ENCODE data around the gene ADAMTS13. TPM values are rescaled to one million over a fixed set of nuclear protein-coding genes. Genes with fewer than 3 reads are reported as not detected.
A peak's percentile ranks its signal among the peaks of the same experiment; 100 is the strongest.

ADAMTS13 gene
- total RNA-seq, 8 experiments from 2014 or later: 2.7 to 14.3 (median 4.3) TPM

DNA sequence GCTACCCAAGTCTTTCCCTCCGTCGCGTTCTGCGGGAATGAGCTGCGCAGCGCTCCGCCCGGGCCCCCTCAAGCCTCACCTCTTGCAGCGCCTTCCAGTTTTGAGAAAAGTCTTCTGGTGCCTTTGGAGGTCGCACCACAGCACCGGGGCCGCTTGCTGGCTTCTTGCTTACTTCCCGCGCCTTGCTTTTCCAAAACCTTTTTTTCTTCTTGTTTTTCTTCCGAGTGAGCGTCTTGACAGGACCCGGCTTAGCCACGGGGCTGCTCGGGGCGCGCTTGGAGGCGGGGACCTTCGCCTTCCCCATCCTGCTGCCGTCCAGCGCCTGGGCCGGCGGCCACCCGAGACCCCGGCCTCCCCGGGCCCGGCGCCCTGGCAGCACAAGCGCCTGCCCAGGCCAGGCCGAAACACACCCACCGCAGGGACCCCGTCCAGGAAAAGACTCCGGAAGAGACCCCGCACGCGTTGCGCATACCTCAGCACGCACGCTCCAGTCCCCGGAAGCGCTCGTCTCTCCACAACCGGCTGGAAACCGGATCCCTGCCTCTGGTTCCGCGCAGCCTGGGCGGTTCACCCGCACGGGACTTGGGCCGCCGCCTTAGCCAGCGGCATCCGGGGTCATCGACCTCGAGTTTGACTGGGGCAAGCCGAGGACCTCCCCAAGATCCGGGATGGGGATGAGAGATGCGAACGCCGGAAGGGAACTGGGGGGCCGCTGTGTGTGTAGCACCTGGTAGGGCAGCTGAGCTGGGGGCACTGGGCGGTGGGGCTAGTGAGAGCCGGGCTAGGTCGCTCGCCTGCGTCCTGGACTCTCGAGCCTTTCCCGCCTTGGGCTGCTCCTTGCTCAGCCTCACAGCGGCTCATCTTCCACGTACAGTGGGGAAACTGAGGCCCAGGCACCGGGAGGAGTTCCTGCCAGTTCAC, 4.4 kb upstream of the ADAMTS13 start, which contains the start of gene REXO4:
Gene REXO4, minus strand, starts transcription at position 470 of the 921 bp plus-strand sequence. Its CDS starts 166 bp downstream, at position 304.
- WGBS, 10 experiments: 0 to 5% (median 0%) methylated on average over 2 to 47 of the region's 75 CpGs; no CpG with 5 or more reads in 2 of the 10 experiments
- ATAC-seq (replicated peaks in 6 of 8): peak; percentile 92 to 97 (median 94)
- Histone ChIP-seq H3K4me1 (replicated peaks in 1 of 2) (peaks cover 11 to 15% of the 10 kb centered on the region in 2 donors), H3K27ac (peak within 1 kb of the TSS; percentile 72 to 92), H3K4me3 (peak within 1 kb of the TSS; percentile 68 to 87 (median 76))
- in situ Hi-C loops (cut with MboI; ENCODE audit: low pct_unique_long_range_greater_than_20kb in 2 of 9, low sequenced_read_pairs in 9 of 9, unreplicated experiment in 9 of 9): no loop called here

DNA sequence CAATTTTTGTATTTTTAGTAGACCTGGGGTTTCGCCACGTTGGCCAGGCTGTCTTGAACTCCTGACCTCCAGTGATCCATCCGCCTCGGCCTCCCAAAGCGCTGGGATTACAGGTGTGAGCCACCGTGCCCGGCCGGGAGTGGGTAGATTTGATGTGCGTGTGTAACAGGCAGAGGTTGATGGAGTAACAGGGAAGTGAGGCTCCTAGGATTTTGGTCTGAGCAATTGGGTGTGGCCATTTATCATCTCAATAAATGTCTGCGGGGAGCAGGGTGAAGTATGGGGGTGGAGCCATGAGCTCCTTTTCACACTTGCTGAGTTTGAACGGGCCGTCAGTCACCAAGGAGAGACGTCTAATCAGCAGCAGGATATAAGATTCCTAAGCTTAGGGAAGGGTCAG, 3.2 kb upstream of the ADAMTS13 start:
- ATAC-seq (replicated peaks in 6 of 8): no peak
- in situ Hi-C loops (cut with MboI; ENCODE audit: low pct_unique_long_range_greater_than_20kb in 2 of 9, low sequenced_read_pairs in 9 of 9, unreplicated experiment in 9 of 9): no loop called here
- Histone ChIP-seq H3K4me3 (peak overlapping the region in 4 of 5 donors; percentile 68 to 87 (median 80)), H3K4me1 (replicated peaks in 1 of 2) (peaks cover 11 to 15% of the 10 kb centered on the region in 2 donors), H3K27ac (no peak overlapping the region)
- WGBS, 10 experiments: 29 to 89% (median 53%) methylated on average over 2 to 9 of the region's 13 CpGs; no CpG with 5 or more reads in 4 of the 10 experiments

DNA sequence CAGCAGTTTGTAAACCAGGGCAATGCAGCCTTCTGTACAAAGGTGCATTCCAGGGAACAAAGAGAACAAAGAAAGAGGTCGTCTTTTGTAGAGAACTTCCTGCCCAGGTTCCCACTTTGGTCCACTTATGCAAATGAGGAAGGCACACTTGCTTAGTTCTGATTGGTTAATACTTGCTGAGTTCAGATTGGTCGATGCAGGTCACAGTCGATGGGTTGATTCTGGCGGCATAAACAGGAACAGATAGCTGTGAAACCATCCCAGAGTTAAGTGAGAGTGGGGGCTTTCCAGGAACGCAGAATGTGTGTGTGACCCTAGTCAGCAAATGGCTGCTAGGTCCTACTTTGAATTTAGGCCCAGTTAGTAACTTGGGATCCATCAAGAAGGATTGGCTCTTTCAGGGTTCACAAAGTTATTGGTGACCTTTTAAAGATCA, 1.8 kb upstream of the ADAMTS13 start:
- WGBS, 10 experiments: 40 to 100% (median 79%) methylated on average over 2 to 5 of the region's 5 CpGs; no CpG with 5 or more reads in 2 of the 10 experiments

DNA sequence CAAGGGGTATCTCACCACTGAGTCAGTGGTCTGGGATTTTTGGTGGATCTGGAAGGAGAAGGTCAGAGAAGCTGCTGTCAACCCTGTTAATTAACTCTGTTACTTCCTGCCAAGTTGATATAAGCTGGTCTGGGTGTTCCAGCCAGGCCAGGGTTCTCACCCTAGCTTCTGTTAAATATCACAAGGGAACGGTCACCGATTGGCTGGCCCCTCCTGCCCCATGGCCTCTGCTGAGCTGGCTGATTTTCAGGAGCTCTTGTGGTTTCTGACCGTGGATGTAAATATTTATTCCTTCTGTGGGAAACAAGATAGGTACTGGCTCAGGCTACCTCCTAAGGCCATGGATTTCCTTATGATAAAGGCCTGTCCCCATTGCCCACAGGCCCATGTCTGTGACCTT, 1.0 kb downstream of the ADAMTS13 start:
- no peak overlapping the region for H3K4me3 ChIP-seq
- 0 to 93% (median 80%) methylated on average over 1 to 3 of the region's 3 CpGs; no CpG with 5 or more reads in 7 of the 10 experiments for WGBS, 10 experiments
- no peak overlapping the region for H3K27ac ChIP-seq
- H3K4me1 ChIP-seq (replicated peaks in 1 of 2): peaks cover 4 to 6% of the 10 kb centered on the region in 2 donors
- in situ Hi-C loops (cut with MboI; ENCODE audit: low pct_unique_long_range_greater_than_20kb in 2 of 9, low sequenced_read_pairs in 9 of 9, unreplicated experiment in 9 of 9): no loop called here
- no peak for ATAC-seq (replicated peaks in 6 of 8)

More for the DNA sequence above, 1.8 kb upstream of the ADAMTS13 start:
- Histone ChIP-seq H3K4me1 (replicated peaks in 1 of 2) (peaks cover 11 to 15% of the 10 kb centered on the region in 2 donors), H3K27ac (no peak overlapping the region), H3K4me3 (no peak overlapping the region)
- no peak for ATAC-seq (replicated peaks in 6 of 8)
- in situ Hi-C loops (cut with MboI; ENCODE audit: low pct_unique_long_range_greater_than_20kb in 2 of 9, low sequenced_read_pairs in 9 of 9, unreplicated experiment in 9 of 9): no loop called here

DNA sequence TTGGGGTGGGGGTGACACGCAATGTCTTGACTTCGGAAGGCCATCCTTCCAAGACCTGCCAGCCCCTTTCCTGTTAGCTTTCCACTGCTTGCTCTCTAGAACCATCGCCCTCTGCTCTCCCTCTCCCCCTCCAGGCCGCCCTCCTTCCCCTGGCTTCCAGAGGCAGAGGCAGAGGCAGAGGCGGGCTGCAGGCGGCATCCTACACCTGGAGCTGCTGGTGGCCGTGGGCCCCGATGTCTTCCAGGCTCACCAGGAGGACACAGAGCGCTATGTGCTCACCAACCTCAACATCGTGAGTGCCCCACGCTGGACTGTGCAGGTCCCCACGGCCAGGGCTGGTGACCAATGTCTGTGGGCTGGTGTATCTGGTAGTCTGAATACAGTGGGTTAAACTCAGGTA, 2.0 kb downstream of the ADAMTS13 start:
- ATAC-seq (replicated peaks in 6 of 8): no peak

DNA sequence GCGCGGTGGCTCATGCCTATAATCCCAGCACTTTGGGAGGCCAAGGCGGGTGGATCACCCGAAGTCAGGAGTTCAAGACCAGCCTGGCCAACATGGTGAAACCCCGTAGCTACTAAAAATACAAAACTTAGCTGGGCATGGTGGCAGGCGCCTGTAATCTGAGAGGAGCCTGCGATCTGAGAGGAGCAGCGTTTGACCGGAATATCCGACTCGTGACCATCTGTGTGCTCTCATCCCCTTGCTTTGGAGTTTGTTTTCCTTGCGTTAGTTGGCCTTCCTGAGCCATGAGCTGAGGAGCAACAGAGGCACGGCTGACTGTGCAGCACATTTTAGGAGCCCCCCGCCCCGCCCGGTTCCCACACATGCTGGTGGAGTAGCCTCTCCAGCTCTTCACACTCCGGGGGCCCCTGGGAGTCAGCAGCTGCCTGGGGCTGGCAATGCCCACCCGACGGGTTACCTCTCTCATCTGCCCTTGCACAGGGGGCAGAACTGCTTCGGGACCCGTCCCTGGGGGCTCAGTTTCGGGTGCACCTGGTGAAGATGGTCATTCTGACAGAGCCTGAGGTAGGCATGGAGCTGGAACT, 3.0 kb downstream of the ADAMTS13 start:
- WGBS, 10 experiments: 60 to 100% (median 85%) methylated on average over 1 to 5 of the region's 22 CpGs; no CpG with 5 or more reads in 6 of the 10 experiments
- Histone ChIP-seq H3K4me3 (no peak overlapping the region), H3K4me1 (replicated peaks in 1 of 2) (no peaks in the 10 kb centered on the region), H3K27ac (no peak overlapping the region)
- no peak for ATAC-seq (replicated peaks in 6 of 8)
- in situ Hi-C loops (cut with MboI; ENCODE audit: low pct_unique_long_range_greater_than_20kb in 2 of 9, low sequenced_read_pairs in 9 of 9, unreplicated experiment in 9 of 9): no loop called here

More for the DNA sequence above, 2.0 kb downstream of the ADAMTS13 start:
- 79 to 80% methylated on average over 3 to 6 of the region's 12 CpGs; no CpG with 5 or more reads in 8 of the 10 experiments for WGBS, 10 experiments
- no peak overlapping the region for H3K4me3 ChIP-seq
- no peak overlapping the region for H3K27ac ChIP-seq
- in situ Hi-C loops (cut with MboI; ENCODE audit: low pct_unique_long_range_greater_than_20kb in 2 of 9, low sequenced_read_pairs in 9 of 9, unreplicated experiment in 9 of 9): no loop called here
- H3K4me1 ChIP-seq (replicated peaks in 1 of 2): peaks cover 0 to under 1% of the 10 kb centered on the region in 2 donors

DNA sequence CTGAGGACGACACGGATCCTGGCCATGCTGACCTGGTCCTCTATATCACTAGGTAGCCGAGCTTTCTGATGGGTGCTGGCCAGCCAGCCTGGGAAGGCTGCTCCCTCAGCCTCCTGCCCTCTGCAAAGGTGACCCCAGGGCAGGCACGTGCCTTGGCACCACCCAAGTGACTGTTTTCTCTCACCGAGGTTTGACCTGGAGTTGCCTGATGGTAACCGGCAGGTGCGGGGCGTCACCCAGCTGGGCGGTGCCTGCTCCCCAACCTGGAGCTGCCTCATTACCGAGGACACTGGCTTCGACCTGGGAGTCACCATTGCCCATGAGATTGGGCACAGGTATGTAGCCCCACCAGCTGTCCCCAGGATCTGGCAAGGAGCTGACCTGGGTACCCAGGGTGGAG, 3.8 kb downstream of the ADAMTS13 start:
- Histone ChIP-seq H3K27ac (no peak overlapping the region), H3K4me1 (replicated peaks in 1 of 2) (no peaks in the 10 kb centered on the region), H3K4me3 (no peak overlapping the region)
- 67 to 97% (median 80%) methylated on average over 1 to 5 of the region's 11 CpGs; no CpG with 5 or more reads in 5 of the 10 experiments for WGBS, 10 experiments
- ATAC-seq (replicated peaks in 6 of 8): no peak
- in situ Hi-C loops (cut with MboI; ENCODE audit: low pct_unique_long_range_greater_than_20kb in 2 of 9, low sequenced_read_pairs in 9 of 9, unreplicated experiment in 9 of 9): no loop called here

DNA sequence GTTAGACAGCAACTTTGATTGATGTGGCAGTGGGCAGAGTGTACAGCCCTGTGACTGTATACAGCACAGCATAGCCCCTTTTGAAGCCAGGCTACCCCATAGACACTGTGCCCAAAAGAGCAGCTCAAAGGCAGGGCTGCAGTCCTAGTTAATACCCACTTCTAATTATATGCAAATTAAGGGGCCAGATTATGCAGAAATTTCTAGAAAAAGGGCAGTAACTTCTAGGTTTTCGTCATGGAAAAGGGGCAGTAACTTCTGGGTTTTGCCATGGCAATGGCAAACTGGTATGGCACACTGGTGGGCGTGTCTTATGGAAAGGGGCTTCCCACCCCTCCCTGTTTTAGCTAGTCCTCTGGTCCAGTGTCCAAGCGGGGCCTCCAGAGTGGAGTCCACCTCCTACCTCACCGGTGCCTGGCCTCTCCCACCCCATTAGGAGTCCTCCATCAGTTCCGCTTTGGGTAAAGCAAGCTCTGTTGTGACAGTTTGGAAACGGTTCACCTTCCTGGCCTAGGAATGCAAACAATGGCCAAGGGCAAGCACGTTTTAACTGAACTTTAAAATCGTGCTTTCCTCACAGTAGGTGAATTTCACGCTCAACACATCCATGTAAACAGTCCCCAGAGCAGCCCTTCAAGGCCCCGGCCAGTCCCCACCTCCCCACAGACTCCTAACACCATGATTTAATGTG, 5.6 kb downstream of the ADAMTS13 start:
- Histone ChIP-seq H3K27ac (no peak overlapping the region), H3K4me1 (replicated peaks in 1 of 2) (no peaks in the 10 kb centered on the region), H3K4me3 (peak overlapping the region in 1 of 5 donors; percentile 13)
- ATAC-seq (replicated peaks in 6 of 8): peak in 1 of 8 experiments; percentile 0
- in situ Hi-C loops (cut with MboI; ENCODE audit: low pct_unique_long_range_greater_than_20kb in 2 of 9, low sequenced_read_pairs in 9 of 9, unreplicated experiment in 9 of 9): no loop called here
- 29 to 100% (median 61%) methylated on average over 1 to 9 of the region's 10 CpGs; no CpG with 5 or more reads in 2 of the 10 experiments for WGBS, 10 experiments

DNA sequence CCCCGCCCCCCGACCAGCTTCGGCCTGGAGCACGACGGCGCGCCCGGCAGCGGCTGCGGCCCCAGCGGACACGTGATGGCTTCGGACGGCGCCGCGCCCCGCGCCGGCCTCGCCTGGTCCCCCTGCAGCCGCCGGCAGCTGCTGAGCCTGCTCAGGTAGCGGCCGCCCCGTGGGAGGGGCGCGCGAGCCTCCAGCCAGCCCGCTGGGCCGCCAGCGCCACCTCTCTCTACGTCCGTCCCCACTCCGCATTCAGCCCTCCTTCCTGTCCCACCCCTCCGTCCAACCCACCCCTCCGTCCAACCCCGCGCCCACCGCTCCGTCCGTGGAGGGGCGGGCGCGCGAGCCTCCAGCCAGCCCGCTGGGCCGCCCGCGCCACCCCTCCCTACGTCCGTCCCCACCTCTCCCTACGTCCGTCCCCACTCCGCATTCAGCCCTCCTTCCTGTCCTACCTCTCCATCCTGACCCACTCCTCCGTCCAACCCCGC, 6.5 kb downstream of the ADAMTS13 start:
- H3K4me3 ChIP-seq: peak overlapping the region in 2 of 5 donors; percentile 2 to 13
- WGBS, 10 experiments: no CpG with 5 or more reads among the region's 57 CpGs
- peak; percentile 75 to 91 (median 88) for ATAC-seq (replicated peaks in 6 of 8)
- H3K4me1 ChIP-seq (replicated peaks in 1 of 2): no peaks in the 10 kb centered on the region
- H3K27ac ChIP-seq: no peak overlapping the region
- in situ Hi-C loops (cut with MboI; ENCODE audit: low pct_unique_long_range_greater_than_20kb in 2 of 9, low sequenced_read_pairs in 9 of 9, unreplicated experiment in 9 of 9): no loop called here

DNA sequence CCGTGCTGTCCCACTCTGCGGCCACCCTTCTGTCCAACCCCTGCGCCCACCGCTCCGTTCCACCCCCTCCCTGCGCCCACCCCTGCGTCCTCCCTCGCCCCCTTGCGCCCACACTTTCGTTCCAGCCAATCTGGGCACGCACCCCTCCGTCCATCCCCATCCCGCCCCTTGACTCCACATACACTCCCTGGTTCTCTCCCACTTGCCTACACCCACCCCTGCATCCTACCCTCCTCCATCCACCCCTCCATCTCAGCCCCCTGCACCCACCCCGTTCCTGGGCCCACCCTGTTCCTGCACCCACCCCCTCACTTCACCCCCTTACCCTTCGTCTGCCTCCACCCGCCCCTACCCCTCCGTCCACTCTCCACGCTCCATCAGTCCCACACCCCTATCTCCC, 7.0 kb downstream of the ADAMTS13 start:
- Histone ChIP-seq H3K4me3 (no peak overlapping the region), H3K27ac (no peak overlapping the region), H3K4me1 (replicated peaks in 1 of 2) (no peaks in the 10 kb centered on the region)
- peak in 4 of 8 experiments; percentile 11 to 32 (median 17) for ATAC-seq (replicated peaks in 6 of 8)
- WGBS, 10 experiments: no CpG with 5 or more reads among the region's 18 CpGs
- in situ Hi-C loops (cut with MboI; ENCODE audit: low pct_unique_long_range_greater_than_20kb in 2 of 9, low sequenced_read_pairs in 9 of 9, unreplicated experiment in 9 of 9): no loop called here

DNA sequence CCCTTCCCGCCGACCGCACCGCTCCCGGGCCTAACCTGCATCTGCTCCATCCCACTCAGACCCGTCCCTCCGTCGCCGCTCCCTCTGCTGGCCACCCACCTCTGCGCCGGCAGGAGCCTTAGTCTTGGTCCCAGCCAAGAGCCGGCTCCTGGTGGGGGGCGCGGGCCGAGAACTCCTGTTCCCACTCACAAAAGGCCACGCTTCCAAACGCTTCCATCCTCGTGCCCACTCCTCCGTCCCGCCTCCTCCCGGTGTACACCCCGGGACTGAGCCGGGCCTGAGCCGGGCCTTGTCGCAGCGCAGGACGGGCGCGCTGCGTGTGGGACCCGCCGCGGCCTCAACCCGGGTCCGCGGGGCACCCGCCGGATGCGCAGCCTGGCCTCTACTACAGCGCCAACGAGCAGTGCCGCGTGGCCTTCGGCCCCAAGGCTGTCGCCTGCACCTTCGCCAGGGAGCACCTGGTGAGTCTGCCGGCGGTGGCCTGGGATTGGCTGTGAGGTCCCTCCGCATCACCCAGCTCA, 7.5 kb downstream of the ADAMTS13 start:
- H3K27ac ChIP-seq: no peak overlapping the region
- in situ Hi-C loops (cut with MboI; ENCODE audit: low pct_unique_long_range_greater_than_20kb in 2 of 9, low sequenced_read_pairs in 9 of 9, unreplicated experiment in 9 of 9): no loop called here
- ATAC-seq (replicated peaks in 6 of 8): peak; percentile 14 to 70 (median 34)
- no peak overlapping the region for H3K4me3 ChIP-seq
- no peaks in the 10 kb centered on the region for H3K4me1 ChIP-seq (replicated peaks in 1 of 2)
- 19 to 100% methylated on average over 1 to 12 of the region's 49 CpGs; no CpG with 5 or more reads in 8 of the 10 experiments for WGBS, 10 experiments

DNA sequence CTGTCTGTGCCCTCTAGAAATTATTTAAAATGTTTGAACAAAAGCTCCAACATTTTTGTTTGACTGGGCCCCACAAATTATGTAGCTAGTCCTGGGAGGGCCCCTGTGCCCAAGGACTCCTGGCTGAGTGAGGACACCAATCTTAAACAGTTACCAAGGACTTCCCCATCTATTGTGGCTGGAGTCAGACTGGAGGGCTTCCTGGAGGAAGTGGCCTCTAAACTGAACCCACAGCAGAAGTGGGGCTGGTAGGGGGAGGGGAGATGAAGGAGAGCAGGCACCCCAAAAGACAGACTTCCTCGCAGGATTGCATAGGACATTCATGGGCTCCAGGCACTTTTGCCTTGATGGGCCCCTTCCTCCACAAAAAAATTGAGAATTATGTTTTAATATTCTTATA, 8.1 kb downstream of the ADAMTS13 start:
- Histone ChIP-seq H3K4me1 (replicated peaks in 1 of 2) (no peaks in the 10 kb centered on the region), H3K4me3 (no peak overlapping the region)
- WGBS, 10 experiments: 100% methylated on average over 1 of the region's 1 CpG; no CpG with 5 or more reads in 9 of the 10 experiments

More for the DNA sequence above, 8.1 kb downstream of the ADAMTS13 start:
- in situ Hi-C loops (cut with MboI; ENCODE audit: low pct_unique_long_range_greater_than_20kb in 2 of 9, low sequenced_read_pairs in 9 of 9, unreplicated experiment in 9 of 9): no loop called here
- no peak overlapping the region for H3K27ac ChIP-seq
- ATAC-seq (replicated peaks in 6 of 8): no peak

All from motor neuron (in vitro differentiated cells).